Measurements from ENCODE around the gene NEGR1.
A peak's percentile ranks its signal among the peaks of the same experiment; 100 is the strongest.

Gene NEGR1

GRCh38 chr1:71829346-71829745, 453.0 kb downstream of the NEGR1 start:
- Histone ChIP-seq H2AFZ (ENCODE audit: low read depth, low read length) (no peak overlapping the region), H3K4me1 (ENCODE audit: insufficient read depth, low read length) (peaks cover 19% of the 10 kb centered on the region), H3K4me3 (ENCODE audit: low read length) (no peak overlapping the region), H3K27me3 (ENCODE audit: insufficient read depth, low read length) (no peaks in the 10 kb centered on the region), H3K9me3 (ENCODE audit: low read length) (no peaks in the 10 kb centered on the region), H3K36me3 (ENCODE audit: insufficient read depth, low read length) (no peaks in the 10 kb centered on the region)

- peak overlapping the region; percentile 12 for H2AFZ ChIP-seq (ENCODE audit: low read depth, low read length)
- H3K9me3 ChIP-seq (ENCODE audit: low read length) = no peaks in the 10 kb centered on the region
- no peak overlapping the region for H3K4me3 ChIP-seq (ENCODE audit: low read length)
- peaks cover 19% of the 10 kb centered on the region for H3K4me1 ChIP-seq (ENCODE audit: insufficient read depth, low read length)
- no peaks in the 10 kb centered on the region for H3K27me3 ChIP-seq (ENCODE audit: insufficient read depth, low read length)
- H3K36me3 ChIP-seq (ENCODE audit: insufficient read depth, low read length) = no peaks in the 10 kb centered on the region
Measured at GRCh38 chr1:71828431-71829012, 453.8 kb downstream of the NEGR1 start.

GRCh38 chr1:71823708-71824305, 458.5 kb downstream of the NEGR1 start:
- Histone ChIP-seq H3K9me3 (ENCODE audit: low read length) (no peaks in the 10 kb centered on the region), H3K4me1 (ENCODE audit: insufficient read depth, low read length) (peaks cover 17% of the 10 kb centered on the region), H3K27me3 (ENCODE audit: insufficient read depth, low read length) (no peaks in the 10 kb centered on the region), H3K36me3 (ENCODE audit: insufficient read depth, low read length) (no peaks in the 10 kb centered on the region), H3K4me3 (ENCODE audit: low read length) (no peak overlapping the region), H2AFZ (ENCODE audit: low read depth, low read length) (no peak overlapping the region)

- no peaks in the 10 kb centered on the region for H3K27me3 ChIP-seq (ENCODE audit: insufficient read depth, low read length)
- no peaks in the 10 kb centered on the region for H3K9me3 ChIP-seq (ENCODE audit: low read length)
- H3K36me3 ChIP-seq (ENCODE audit: insufficient read depth, low read length) = no peaks in the 10 kb centered on the region
- no peak overlapping the region for H2AFZ ChIP-seq (ENCODE audit: low read depth, low read length)
- no peaks in the 10 kb centered on the region for H3K4me1 ChIP-seq (ENCODE audit: insufficient read depth, low read length)
- H3K4me3 ChIP-seq (ENCODE audit: low read length) = no peak overlapping the region
Measured at GRCh38 chr1:71817028-71817427, 465.3 kb downstream of the NEGR1 start.

GRCh38 chr1:71809085-71809484, 473.3 kb downstream of the NEGR1 start:
- no peaks in the 10 kb centered on the region for H3K36me3 ChIP-seq (ENCODE audit: insufficient read depth, low read length)
- H3K9me3 ChIP-seq (ENCODE audit: low read length) = no peaks in the 10 kb centered on the region
- H3K4me1 ChIP-seq (ENCODE audit: insufficient read depth, low read length) = no peaks in the 10 kb centered on the region
- no peaks in the 10 kb centered on the region for H3K27me3 ChIP-seq (ENCODE audit: insufficient read depth, low read length)
- no peak overlapping the region for H3K4me3 ChIP-seq (ENCODE audit: low read length)
- H2AFZ ChIP-seq (ENCODE audit: low read depth, low read length) = no peak overlapping the region

DNA sequence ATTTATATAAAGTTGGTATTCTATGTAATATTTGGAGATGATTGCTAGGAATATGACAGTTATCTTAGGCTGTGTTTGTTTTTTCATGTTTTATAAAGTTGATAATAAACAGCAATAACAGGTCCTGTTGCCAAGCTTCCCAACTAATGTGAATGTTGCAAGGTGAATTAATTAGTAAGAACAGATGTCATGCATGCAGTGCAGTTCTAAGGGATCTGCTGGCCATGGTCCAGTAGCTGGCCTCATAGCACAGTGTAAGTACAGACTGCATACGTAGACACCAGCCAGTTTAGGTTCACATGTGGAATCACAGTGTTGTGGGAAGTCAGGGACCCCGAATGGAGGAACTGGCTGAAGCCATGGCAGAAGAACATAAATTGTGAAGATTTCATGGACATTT, 478.2 kb downstream of the NEGR1 start:
- Histone ChIP-seq H3K36me3 (ENCODE audit: insufficient read depth, low read length) (no peaks in the 10 kb centered on the region), H3K4me1 (ENCODE audit: insufficient read depth, low read length) (no peaks in the 10 kb centered on the region), H3K27me3 (ENCODE audit: insufficient read depth, low read length) (no peaks in the 10 kb centered on the region), H3K4me3 (ENCODE audit: low read length) (no peak overlapping the region), H2AFZ (ENCODE audit: low read depth, low read length) (no peak overlapping the region), H3K9me3 (ENCODE audit: low read length) (no peaks in the 10 kb centered on the region)

DNA sequence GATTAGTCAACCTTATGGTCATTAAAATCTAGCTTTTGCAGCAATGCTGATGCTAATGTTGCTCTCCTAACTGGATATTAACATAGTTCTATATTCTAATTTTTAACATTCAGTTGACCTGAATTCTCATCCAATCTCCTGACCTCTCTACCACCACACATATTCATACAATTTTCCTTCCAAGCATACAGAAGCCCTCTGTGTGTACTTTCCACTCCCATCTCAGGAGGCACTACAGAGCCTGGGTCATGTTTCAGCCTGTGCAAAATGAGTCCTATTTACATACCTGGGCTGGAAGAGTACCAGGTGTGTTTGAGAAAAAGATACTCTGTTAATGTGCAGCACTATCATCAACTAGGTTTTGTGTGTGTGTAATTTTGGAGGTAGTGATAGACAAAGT, 486.3 kb downstream of the NEGR1 start:
- H3K4me3 ChIP-seq (ENCODE audit: low read length) = no peak overlapping the region
- no peaks in the 10 kb centered on the region for H3K36me3 ChIP-seq (ENCODE audit: insufficient read depth, low read length)
- H2AFZ ChIP-seq (ENCODE audit: low read depth, low read length) = no peak overlapping the region
- H3K27me3 ChIP-seq (ENCODE audit: insufficient read depth, low read length) = no peaks in the 10 kb centered on the region
- H3K9me3 ChIP-seq (ENCODE audit: low read length) = no peaks in the 10 kb centered on the region
- H3K4me1 ChIP-seq (ENCODE audit: insufficient read depth, low read length) = no peaks in the 10 kb centered on the region

GRCh38 chr1:71792264-71792663, 490.1 kb downstream of the NEGR1 start:
- no peaks in the 10 kb centered on the region for H3K9me3 ChIP-seq (ENCODE audit: low read length)
- H3K36me3 ChIP-seq (ENCODE audit: insufficient read depth, low read length) = no peaks in the 10 kb centered on the region
- no peak overlapping the region for H3K4me3 ChIP-seq (ENCODE audit: low read length)
- no peaks in the 10 kb centered on the region for H3K4me1 ChIP-seq (ENCODE audit: insufficient read depth, low read length)
- H2AFZ ChIP-seq (ENCODE audit: low read depth, low read length) = no peak overlapping the region
- no peaks in the 10 kb centered on the region for H3K27me3 ChIP-seq (ENCODE audit: insufficient read depth, low read length)

DNA sequence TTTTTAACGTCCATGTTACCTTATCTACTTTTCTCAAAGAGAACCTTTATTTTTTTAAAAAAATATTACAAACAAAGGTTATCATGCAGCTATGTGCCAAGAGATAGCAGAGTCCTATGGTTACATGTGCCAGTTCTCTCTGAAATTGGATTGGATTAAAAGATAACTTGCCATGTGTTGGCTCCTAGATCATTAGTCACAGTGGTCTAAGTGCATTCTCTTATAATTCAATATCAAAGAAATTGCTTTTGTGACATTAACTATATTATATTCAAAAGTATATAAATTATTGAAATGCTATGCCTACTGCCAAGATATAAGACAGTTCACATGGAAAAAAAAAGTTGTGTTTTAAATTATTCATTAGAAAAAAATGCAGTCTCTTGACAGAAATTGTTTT, 494.2 kb downstream of the NEGR1 start:
- Histone ChIP-seq H3K4me3 (ENCODE audit: low read length) (no peak overlapping the region), H3K9me3 (ENCODE audit: low read length) (no peaks in the 10 kb centered on the region), H3K36me3 (ENCODE audit: insufficient read depth, low read length) (no peaks in the 10 kb centered on the region), H3K27me3 (ENCODE audit: insufficient read depth, low read length) (no peaks in the 10 kb centered on the region), H2AFZ (ENCODE audit: low read depth, low read length) (no peak overlapping the region), H3K4me1 (ENCODE audit: insufficient read depth, low read length) (no peaks in the 10 kb centered on the region)

GRCh38 chr1:71787699-71788098, 494.6 kb downstream of the NEGR1 start:
- Histone ChIP-seq H3K27me3 (ENCODE audit: insufficient read depth, low read length) (no peaks in the 10 kb centered on the region), H3K4me1 (ENCODE audit: insufficient read depth, low read length) (no peaks in the 10 kb centered on the region), H2AFZ (ENCODE audit: low read depth, low read length) (no peak overlapping the region), H3K36me3 (ENCODE audit: insufficient read depth, low read length) (no peaks in the 10 kb centered on the region), H3K9me3 (ENCODE audit: low read length) (no peaks in the 10 kb centered on the region), H3K4me3 (ENCODE audit: low read length) (no peak overlapping the region)

- Histone ChIP-seq H2AFZ (ENCODE audit: low read depth, low read length) (no peak overlapping the region), H3K4me1 (ENCODE audit: insufficient read depth, low read length) (no peaks in the 10 kb centered on the region)
Measured at GRCh38 chr1:71786218-71786617, 496.1 kb downstream of the NEGR1 start.

GRCh38 chr1:71785450-71785849, 496.9 kb downstream of the NEGR1 start:
- no peaks in the 10 kb centered on the region for H3K27me3 ChIP-seq (ENCODE audit: insufficient read depth, low read length)
- H3K9me3 ChIP-seq (ENCODE audit: low read length) = no peaks in the 10 kb centered on the region
- no peak overlapping the region for H3K4me3 ChIP-seq (ENCODE audit: low read length)
- no peaks in the 10 kb centered on the region for H3K36me3 ChIP-seq (ENCODE audit: insufficient read depth, low read length)
- H3K4me1 ChIP-seq (ENCODE audit: insufficient read depth, low read length) = no peaks in the 10 kb centered on the region
- no peak overlapping the region for H2AFZ ChIP-seq (ENCODE audit: low read depth, low read length)

More at GRCh38 chr1:71786218-71786617, 496.1 kb downstream of the NEGR1 start:
- no peaks in the 10 kb centered on the region for H3K27me3 ChIP-seq (ENCODE audit: insufficient read depth, low read length)
- H3K4me3 ChIP-seq (ENCODE audit: low read length) = no peak overlapping the region
- H3K36me3 ChIP-seq (ENCODE audit: insufficient read depth, low read length) = no peaks in the 10 kb centered on the region
- no peaks in the 10 kb centered on the region for H3K9me3 ChIP-seq (ENCODE audit: low read length)

DNA sequence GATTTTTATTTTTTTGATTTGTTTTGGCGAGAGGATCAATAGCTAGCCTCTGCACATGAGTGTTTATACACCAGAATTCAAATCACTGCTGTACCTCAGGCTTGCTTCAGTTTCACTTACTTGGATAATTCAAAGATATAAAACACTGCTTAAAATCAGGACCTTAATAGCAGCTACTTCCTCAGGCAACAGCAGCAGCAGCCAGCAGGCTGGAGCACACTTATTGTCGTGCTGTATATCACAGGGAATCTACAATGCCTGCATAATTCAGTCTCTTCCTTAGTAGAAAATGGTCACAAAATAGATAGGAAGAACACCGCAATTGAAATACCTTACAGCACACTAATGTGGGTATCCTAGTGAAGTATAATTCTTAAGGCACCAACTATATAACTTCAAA, 497.3 kb downstream of the NEGR1 start:
- no peaks in the 10 kb centered on the region for H3K36me3 ChIP-seq (ENCODE audit: insufficient read depth, low read length)
- no peaks in the 10 kb centered on the region for H3K9me3 ChIP-seq (ENCODE audit: low read length)

GRCh38 chr1:71784241-71784640, 498.1 kb downstream of the NEGR1 start:
- Histone ChIP-seq H3K27me3 (ENCODE audit: insufficient read depth, low read length) (no peaks in the 10 kb centered on the region), H2AFZ (ENCODE audit: low read depth, low read length) (no peak overlapping the region), H3K4me1 (ENCODE audit: insufficient read depth, low read length) (no peaks in the 10 kb centered on the region), H3K4me3 (ENCODE audit: low read length) (no peak overlapping the region), H3K9me3 (ENCODE audit: low read length) (no peaks in the 10 kb centered on the region), H3K36me3 (ENCODE audit: insufficient read depth, low read length) (no peaks in the 10 kb centered on the region)

More for the DNA sequence above, 497.3 kb downstream of the NEGR1 start:
- Histone ChIP-seq H3K4me1 (ENCODE audit: insufficient read depth, low read length) (no peaks in the 10 kb centered on the region), H2AFZ (ENCODE audit: low read depth, low read length) (no peak overlapping the region), H3K27me3 (ENCODE audit: insufficient read depth, low read length) (no peaks in the 10 kb centered on the region), H3K4me3 (ENCODE audit: low read length) (no peak overlapping the region)
